Activated naive CD8-positive, alpha-beta T cell treated with anti-CD3 and anti-CD28 coated beads for 36 hours (primary cell): Measurements from ENCODE around the gene BICC1. TPM values are rescaled to one million over a fixed set of nuclear protein-coding genes. Genes with fewer than 3 reads are reported as not detected.

ENCODE experiments used
- DNase-seq: peaks from one replicate; pipeline ENCODE4 v3.0.0; 2021
- H3K27ac Mint-ChIP-seq: one replicate; pipeline ENCODE4 v1.8.0; 2022; ENCODE audit warnings: mild to moderate bottlenecking, moderate library complexity, mixed read lengths
- H3K27me3 Mint-ChIP-seq: one replicate; pipeline ENCODE4 v1.8.0; 2022; ENCODE audit warnings: mild to moderate bottlenecking, mixed read lengths
- H3K36me3 Mint-ChIP-seq: one replicate; pipeline ENCODE4 v1.8.0; 2021; ENCODE audit warnings: mild to moderate bottlenecking, mixed read lengths
- H3K4me1 Mint-ChIP-seq: one replicate; pipeline ENCODE4 v1.8.0; 2021; ENCODE audit warnings: mixed read lengths
- H3K4me3 Mint-ChIP-seq: one replicate; pipeline ENCODE4 v1.8.0; 2022; ENCODE audit warnings: mild to moderate bottlenecking, moderate library complexity, mixed read lengths
- H3K9me3 Mint-ChIP-seq: one replicate; pipeline ENCODE4 v1.8.0; 2022; ENCODE audit warnings: mixed read lengths
- total RNA-seq, 2 experiments: library from RNA; stranded (reverse); gene quantifications; one replicate each; pipeline ENCODE4 v1.2.3, GENCODE V29; 2021

BICC1 gene
- total RNA-seq, 2 experiments from 2014 or later, result 0.04 TPM; not detected in 1

DNA sequence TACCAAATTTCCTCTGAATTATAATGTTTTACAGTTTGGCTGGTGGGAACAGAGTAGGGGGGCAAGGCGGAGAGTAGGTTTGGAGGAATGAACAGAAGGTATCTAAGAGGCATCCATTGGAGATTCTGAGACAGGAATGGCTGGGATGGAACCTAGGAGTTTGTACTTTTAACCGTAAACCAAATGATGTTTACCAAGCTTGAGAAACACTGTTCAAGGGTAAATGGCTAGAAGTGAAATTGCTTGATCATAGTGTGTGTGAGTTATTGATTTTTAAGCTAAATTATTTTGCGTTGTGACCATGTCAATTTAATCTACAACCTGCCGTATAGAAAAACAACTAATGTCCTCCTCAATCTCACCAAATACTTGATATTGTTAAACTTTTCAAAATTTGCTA, 357.4 kb downstream of the BICC1 start:
- no peaks in the 10 kb centered on the region for H3K9me3 Mint-ChIP-seq
- H3K4me1 Mint-ChIP-seq, result no peaks in the 10 kb centered on the region
- H3K4me3 Mint-ChIP-seq, result no peak overlapping the region
- no peaks in the 10 kb centered on the region for H3K27me3 Mint-ChIP-seq
- H3K36me3 Mint-ChIP-seq, result no peaks in the 10 kb centered on the region
- DNase-seq, result no peak
- no peak overlapping the region for H3K27ac Mint-ChIP-seq

DNA sequence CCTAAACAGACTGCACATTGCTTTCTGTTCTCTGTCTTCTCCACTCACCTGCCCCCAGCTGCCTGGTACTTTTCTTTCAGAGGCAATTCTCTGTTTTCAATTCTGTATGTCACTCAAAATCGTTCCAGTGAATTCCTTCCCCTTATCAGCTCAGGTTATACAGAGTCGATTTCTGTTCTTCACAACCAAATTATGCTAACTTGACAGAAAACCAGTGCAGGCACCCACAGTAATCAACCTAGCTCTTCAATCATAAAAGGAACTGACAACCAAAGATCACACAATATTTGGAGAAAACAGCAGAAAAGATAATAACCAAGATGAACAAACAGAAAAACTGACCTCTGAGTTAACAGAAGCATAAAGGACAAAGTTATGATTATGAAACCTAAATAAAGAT, 360.5 kb downstream of the BICC1 start:
- Mint-ChIP-seq H3K9me3 (peaks cover 2% of the 10 kb centered on the region), H3K4me1 (no peaks in the 10 kb centered on the region), H3K4me3 (no peak overlapping the region), H3K36me3 (no peaks in the 10 kb centered on the region), H3K27ac (no peak overlapping the region), H3K27me3 (no peaks in the 10 kb centered on the region)
- DNase-seq, result no peak

Other genes starting within 250 kb of the BICC1 start
- 10 to 100 TPM; 10.1 to 10.3 TPM for gene IPMK, start 245.0 kb upstream of the BICC1 start, total RNA-seq
- 10 to 100 TPM; 65.0 to 65.4 TPM for gene CISD1, start 243.7 kb upstream of the BICC1 start, total RNA-seq
- 10 to 100 TPM; 14.7 to 14.8 TPM for gene UBE2D1, start 177.9 kb upstream of the BICC1 start, total RNA-seq
- gene TFAM, start 127.5 kb upstream of the BICC1 start, total RNA-seq, result 100 to 1,000 TPM; 153 to 159 TPM